Umbilical cord (tissue), 1 donor: ENCODE data around the gene GLB1L2. TPM values are rescaled to one million over a fixed set of nuclear protein-coding genes. Genes with fewer than 3 reads are reported as not detected.

Source experiments
- total RNA-seq: library from RNA; depleted of rRNA; stranded (reverse); fragments of >200 nt; gene quantifications from one replicate; pipeline ENCODE4 v1.2.3, GENCODE V29; 2014; ENCODE audit warnings: low replicate concordance; ENCODE audit not compliant: insufficient read depth

Gene GLB1L2
- total RNA-seq, 1 donor from 2014 or later = 32.3 TPM

Other genes starting within 250 kb of the GLB1L2 start
- gene NCAPD3, start 108.0 kb upstream of the GLB1L2 start, total RNA-seq = 16.6 TPM
- gene VPS26B, start 107.3 kb upstream of the GLB1L2 start, total RNA-seq = 16.1 TPM
- 40.2 TPM for gene THYN1, start 78.6 kb upstream of the GLB1L2 start, total RNA-seq
- gene ACAD8, start 78.4 kb upstream of the GLB1L2 start, total RNA-seq = 8.2 TPM
- 2.2 TPM for gene GLB1L3, start 55.6 kb upstream of the GLB1L2 start, total RNA-seq
- gene B3GAT1, start 80.3 kb downstream of the GLB1L2 start, total RNA-seq = 2.4 TPM